ENCODE data around the gene MVD. TPM values are rescaled to one million over a fixed set of nuclear protein-coding genes. Genes with fewer than 3 reads are reported as not detected.
A peak's percentile ranks its signal among the peaks of the same experiment; 100 is the strongest.

Gene MVD
- total and polyA plus RNA-seq, 2 of the 13 experiments (the other 11 are each of a cell fraction or from before 2014, with no cell fraction given), result 28.1 to 187 TPM

- Histone ChIP-seq H4K20me1 (ENCODE audit: insufficient read depth, low read length) (peaks cover 3% of the 10 kb centered on the region; the same call in 1 of the 2 replicates), H3K4me2 (ENCODE audit: low read depth, low read length) (peak overlapping the region; percentile 91; the same call in 1 of the 2 replicates)
- no TSS peak for BruUV-seq (replicated peaks)
- TF ChIP-seq ELF1 (CRISPR knock-in tag; IDR thresholded peaks at IDR 0.05) (no peak), ELF3 (CRISPR knock-in tag; IDR thresholded peaks at IDR 0.05) (no peak), PAF1 (CRISPR knock-in tag; IDR thresholded peaks at IDR 0.05) (no peak), ZNF143 (CRISPR knock-in tag; IDR thresholded peaks at IDR 0.05) (no peak), ATF7 (IDR thresholded peaks at IDR 0.05) (no peak), ATF7 (CRISPR knock-in tag; IDR thresholded peaks at IDR 0.05) (no peak), ZNF788 (CRISPR knock-in tag; IDR thresholded peaks at IDR 0.05; ENCODE audit: borderline replicate concordance) (no peak), FOSL1 (CRISPR knock-in tag; IDR thresholded peaks at IDR 0.05; ENCODE audit: borderline replicate concordance) (no peak), SIN3B (IDR thresholded peaks at IDR 0.05; ENCODE audit: low read length) (no peak), ARID4A (CRISPR knock-in tag; IDR thresholded peaks at IDR 0.05; ENCODE audit: borderline replicate concordance) (no peak), FOXK1 (CRISPR knock-in tag; IDR thresholded peaks at IDR 0.05; ENCODE audit: borderline replicate concordance, low read depth) (no peak), ETV5 (CRISPR knock-in tag; IDR thresholded peaks at IDR 0.05; ENCODE audit: borderline replicate concordance) (no peak), ZNF614 (CRISPR knock-in tag; IDR thresholded peaks at IDR 0.05; ENCODE audit: borderline replicate concordance) (no peak), RFX1 (IDR thresholded peaks at IDR 0.05) (no peak), KDM2A (CRISPR knock-in tag; IDR thresholded peaks at IDR 0.05; ENCODE audit: borderline replicate concordance, low read depth) (peak; percentile 19; the same call in 1 of the 2 replicates), ZFAT (CRISPR knock-in tag; conservative IDR thresholded peaks at IDR 0.05) (no peak), ZNF121 (CRISPR knock-in tag; IDR thresholded peaks at IDR 0.05) (peak; percentile 87)
- TF ChIP-seq, protein P1, sequence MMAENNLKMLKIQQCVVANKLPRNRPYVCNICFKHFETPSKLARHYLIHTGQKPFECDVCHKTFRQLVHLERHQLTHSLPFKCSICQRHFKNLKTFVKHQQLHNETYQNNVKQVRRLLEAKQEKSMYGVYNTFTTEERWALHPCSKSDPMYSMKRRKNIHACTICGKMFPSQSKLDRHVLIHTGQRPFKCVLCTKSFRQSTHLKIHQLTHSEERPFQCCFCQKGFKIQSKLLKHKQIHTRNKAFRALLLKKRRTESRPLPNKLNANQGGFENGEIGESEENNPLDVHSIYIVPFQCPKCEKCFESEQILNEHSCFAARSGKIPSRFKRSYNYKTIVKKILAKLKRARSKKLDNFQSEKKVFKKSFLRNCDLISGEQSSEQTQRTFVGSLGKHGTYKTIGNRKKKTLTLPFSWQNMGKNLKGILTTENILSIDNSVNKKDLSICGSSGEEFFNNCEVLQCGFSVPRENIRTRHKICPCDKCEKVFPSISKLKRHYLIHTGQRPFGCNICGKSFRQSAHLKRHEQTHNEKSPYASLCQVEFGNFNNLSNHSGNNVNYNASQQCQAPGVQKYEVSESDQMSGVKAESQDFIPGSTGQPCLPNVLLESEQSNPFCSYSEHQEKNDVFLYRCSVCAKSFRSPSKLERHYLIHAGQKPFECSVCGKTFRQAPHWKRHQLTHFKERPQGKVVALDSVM (CRISPR knock-in tag; IDR thresholded peaks at IDR 0.05), result peak; percentile 71
- TF ChIP-seq, protein P2, sequence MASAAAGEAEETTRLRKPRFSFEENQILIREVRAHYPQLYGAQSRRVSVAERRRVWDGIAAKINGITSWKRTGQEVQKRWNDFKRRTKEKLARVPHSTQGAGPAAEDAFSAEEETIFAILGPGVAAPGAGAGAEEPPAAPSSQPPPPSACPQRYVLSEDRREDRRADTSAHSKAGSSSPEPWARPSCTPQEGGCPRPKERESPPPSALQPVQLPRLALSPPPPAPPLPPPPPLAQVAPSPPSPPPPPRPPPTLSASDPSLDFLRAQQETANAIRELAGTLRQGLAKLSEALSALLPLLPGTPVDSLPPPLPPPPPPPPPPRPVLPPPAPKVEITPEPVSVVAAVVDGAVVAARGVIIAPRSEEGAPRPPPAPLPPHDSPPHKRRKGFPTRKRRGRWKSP (CRISPR knock-in tag; IDR thresholded peaks at IDR 0.05), result no peak
These were observed 24.8 kb upstream of the MVD start for GRCh38 chr16:88687676-88688012.

More at GRCh38 chr16:88687676-88688012, 24.8 kb upstream of the MVD start:
- DNase-seq (ENCODE audit: low spot score), result no peak
- in situ Hi-C loops (cut with HindIII; ENCODE audit: extremely low pct_ligation_motif_present, low pct_unique_long_range_greater_than_20kb), result no loop called here
- H3K4me1 ChIP-seq (ENCODE audit: insufficient read depth, low read length), result peaks cover 42% of the 10 kb centered on the region
- H3K4me3 ChIP-seq (replicated peaks in 1 of 3; ENCODE audit: insufficient read depth in 1 of 3, low read depth in 2 of 3, low read length in 3 of 3), result peak overlapping the region in 1 of 3 experiments; percentile 76; a peak in 1 of 6 replicates
- ChIA-PET POLR2A (interaction anchor here (0.7 to 2.6 kb wide), 7 partner anchors 13 to 106 kb away, joined by 3 to 11 read pairs (median 3); partner anchors contain the start of gene MVD), CTCF (ENCODE audit: low intra/inter-chr PET ratio, low total read pairs) (no interaction called here)
- H3K9ac ChIP-seq (ENCODE audit: insufficient read depth, low read depth, low read length), result no peak overlapping the region
- intact Hi-C loops (cut with micrococcal nuclease; ENCODE audit: unreplicated experiment), result no loop called here
- no peak for FAIRE-seq
- no peak overlapping the region for H2AFZ ChIP-seq (ENCODE audit: low read length)
- ATAC-seq, result no peak
- WGBS (ENCODE audit: low lambda C conversion rate), result 27% methylated on average over 3 of the region's 3 CpGs
- no peak overlapping the region for H3K27ac ChIP-seq (ENCODE audit: extremely low read length, insufficient read depth, low read length)
- peaks cover 29 to 83% of the 10 kb centered on the region in 2 experiments for H3K27me3 ChIP-seq (ENCODE audit: control insufficient read depth in 1 of 2, insufficient read depth in 2 of 2, low read length in 2 of 2)
- H3K36me3 ChIP-seq (replicated peaks in 1 of 2; ENCODE audit: control insufficient read depth in 1 of 2, insufficient read depth in 2 of 2, low read length in 2 of 2), result no peaks in the 10 kb centered on the region
- no peaks in the 10 kb centered on the region for H3K79me2 ChIP-seq (ENCODE audit: insufficient read depth, low read length)
- H3K9me3 ChIP-seq (ENCODE audit: low read length), result no peaks in the 10 kb centered on the region

Data from HepG2 (cell line).